Measurements from ENCODE around the gene PLTP.

PLTP gene

DNA sequence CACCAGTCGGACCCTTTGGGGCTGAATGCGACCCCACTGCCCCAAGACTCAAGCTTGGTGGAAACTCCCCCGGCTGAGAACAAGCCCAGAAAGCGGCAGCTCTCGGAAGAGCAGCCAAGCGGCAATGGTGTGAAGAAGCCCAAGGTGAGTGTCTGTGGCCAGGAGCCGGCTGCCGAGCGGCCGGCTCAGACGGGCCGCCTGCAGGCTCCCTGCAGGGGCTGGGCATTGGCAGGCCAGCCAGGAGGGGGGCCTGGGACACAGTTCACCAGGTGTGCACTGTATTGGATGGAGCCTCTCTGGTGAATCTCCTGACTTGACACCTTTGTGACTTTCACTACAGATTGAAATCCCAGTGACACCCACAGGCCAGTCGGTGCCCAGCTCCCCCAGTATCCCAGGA is 28.5 kb upstream of the PLTP start:
- TF ChIP-seq, protein P1, sequence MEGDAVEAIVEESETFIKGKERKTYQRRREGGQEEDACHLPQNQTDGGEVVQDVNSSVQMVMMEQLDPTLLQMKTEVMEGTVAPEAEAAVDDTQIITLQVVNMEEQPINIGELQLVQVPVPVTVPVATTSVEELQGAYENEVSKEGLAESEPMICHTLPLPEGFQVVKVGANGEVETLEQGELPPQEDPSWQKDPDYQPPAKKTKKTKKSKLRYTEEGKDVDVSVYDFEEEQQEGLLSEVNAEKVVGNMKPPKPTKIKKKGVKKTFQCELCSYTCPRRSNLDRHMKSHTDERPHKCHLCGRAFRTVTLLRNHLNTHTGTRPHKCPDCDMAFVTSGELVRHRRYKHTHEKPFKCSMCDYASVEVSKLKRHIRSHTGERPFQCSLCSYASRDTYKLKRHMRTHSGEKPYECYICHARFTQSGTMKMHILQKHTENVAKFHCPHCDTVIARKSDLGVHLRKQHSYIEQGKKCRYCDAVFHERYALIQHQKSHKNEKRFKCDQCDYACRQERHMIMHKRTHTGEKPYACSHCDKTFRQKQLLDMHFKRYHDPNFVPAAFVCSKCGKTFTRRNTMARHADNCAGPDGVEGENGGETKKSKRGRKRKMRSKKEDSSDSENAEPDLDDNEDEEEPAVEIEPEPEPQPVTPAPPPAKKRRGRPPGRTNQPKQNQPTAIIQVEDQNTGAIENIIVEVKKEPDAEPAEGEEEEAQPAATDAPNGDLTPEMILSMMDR (conservative IDR thresholded peaks at IDR 0.05; ENCODE audit: low read length) = no peak
- DNase-seq (ENCODE audit: low read depth) = no peak
- no peak overlapping the region for H3K4me3 ChIP-seq (ENCODE audit: low read length)

DNA sequence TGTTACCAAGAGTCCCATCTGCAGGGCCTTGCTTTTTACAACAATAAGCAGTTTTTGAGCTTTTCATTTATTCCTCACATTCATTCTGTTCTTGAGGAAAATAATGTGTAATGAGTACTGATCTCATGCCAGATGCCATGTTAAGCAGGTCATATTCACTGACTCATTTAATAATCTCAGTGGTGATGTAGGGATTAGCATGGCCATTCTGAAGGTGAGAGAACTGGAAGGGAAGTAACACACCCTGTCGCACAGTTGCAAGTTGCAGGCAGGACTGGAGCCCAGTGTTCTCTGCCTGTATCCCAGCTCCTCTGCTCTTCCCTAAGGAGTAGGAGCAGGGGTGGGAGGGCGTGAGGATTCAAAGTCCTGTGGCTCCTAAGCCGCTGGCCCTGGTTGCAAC is 28.1 kb upstream of the PLTP start:
- no peak for DNase-seq (ENCODE audit: low read depth)
- TF ChIP-seq, protein P1 (conservative IDR thresholded peaks at IDR 0.05; ENCODE audit: low read length) = no peak

DNA sequence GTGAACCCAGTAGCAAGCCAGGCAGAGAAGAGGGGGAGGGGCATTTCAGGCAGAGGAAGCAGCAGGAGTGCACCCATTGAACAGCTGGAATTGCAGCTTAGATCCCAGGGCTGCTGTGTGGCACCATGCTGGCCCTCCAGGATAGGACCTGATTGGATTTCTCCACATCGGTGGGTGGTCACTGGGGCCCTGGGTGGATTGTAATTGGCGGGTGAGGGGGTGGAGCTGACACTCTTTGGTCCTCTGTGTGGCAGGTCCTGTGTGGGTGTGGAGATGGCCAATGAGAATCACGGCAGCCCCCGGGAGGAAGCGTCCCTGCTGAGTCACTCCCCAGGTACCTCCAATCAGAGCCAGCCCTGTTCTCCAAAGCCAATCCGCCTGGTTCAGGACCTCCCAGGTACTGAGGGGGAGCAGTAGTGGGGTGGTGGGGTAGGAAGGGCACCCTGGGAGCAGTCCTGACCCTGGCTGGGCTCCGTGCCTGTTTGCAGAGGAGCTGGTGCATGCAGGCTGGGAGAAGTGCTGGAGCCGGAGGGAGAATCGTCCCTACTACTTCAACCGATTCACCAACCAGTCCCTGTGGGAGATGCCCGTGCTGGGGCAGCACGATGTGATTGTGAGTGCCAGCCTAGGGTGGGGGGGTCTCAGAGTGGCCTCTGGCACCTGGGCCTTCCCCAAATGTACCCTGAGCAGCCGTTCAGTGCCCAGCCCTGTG is 26.9 kb upstream of the PLTP start:
- no peak for DNase-seq (ENCODE audit: low read depth)
- H3K4me3 ChIP-seq (ENCODE audit: low read length) = no peak overlapping the region

More for the DNA sequence above, 28.1 kb upstream of the PLTP start:
- no peak overlapping the region for H3K4me3 ChIP-seq (ENCODE audit: low read length)

DNA sequence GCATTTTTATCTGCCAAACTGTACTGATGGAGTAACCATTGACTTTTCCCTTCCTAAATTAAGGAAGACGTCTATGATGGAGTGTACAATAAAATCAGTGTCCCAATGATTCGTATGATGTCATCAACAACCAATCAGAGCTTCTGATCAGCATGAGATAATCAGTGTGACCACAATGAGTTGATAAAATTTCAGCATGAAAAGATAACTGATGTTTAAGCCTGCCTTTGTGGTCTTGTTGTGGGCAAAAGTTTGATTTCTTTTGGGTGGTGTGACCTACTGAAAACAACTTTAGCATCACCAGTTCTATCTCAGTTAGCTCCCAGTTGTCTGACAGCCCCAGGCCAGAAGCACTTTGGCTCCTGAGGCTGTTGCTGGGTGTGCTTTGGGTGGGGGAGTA is 25.8 kb upstream of the PLTP start:
- TF ChIP-seq, protein P1 (conservative IDR thresholded peaks at IDR 0.05; ENCODE audit: low read length) = no peak
- DNase-seq (ENCODE audit: low read depth) = no peak

More for the DNA sequence above, 26.9 kb upstream of the PLTP start:
- TF ChIP-seq, protein P1 (conservative IDR thresholded peaks at IDR 0.05; ENCODE audit: low read length) = no peak

DNA sequence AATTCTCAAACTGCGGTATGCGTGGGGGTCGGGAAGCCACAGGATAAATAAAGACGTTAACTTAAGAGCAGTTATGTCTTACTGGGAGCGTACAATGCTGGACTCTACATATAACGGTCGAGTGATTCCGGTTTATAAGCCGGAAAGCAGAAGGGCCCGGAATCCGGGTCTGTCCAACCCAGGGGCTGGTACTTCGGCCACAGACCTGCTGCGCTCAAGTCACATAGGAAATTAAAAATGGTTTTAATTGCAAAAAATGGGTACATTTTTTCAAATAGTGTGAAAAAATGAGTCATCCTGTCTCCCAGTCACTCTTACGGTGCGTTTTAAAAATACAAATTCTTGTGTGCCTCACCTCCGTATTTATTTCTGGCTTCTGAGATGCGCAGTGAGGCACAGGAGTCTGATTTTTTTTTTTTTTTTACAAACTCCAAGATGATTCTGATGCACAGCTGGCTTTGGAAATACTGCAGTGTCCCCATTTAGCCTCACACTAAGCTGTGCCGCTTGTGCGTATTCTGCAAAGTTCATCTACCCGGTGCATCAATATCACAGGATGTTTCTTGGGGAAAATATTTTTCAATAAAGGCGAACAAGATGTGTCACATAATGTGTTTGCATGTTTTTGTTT is 23.6 kb upstream of the PLTP start:
- TF ChIP-seq, protein P1 (conservative IDR thresholded peaks at IDR 0.05; ENCODE audit: low read length) = no peak
- peak overlapping the region; percentile 87 for H3K4me3 ChIP-seq (ENCODE audit: low read length)
- peak; percentile 33 for DNase-seq (ENCODE audit: low read depth)

More for the DNA sequence above, 25.8 kb upstream of the PLTP start:
- H3K4me3 ChIP-seq (ENCODE audit: low read length) = no peak overlapping the region

DNA sequence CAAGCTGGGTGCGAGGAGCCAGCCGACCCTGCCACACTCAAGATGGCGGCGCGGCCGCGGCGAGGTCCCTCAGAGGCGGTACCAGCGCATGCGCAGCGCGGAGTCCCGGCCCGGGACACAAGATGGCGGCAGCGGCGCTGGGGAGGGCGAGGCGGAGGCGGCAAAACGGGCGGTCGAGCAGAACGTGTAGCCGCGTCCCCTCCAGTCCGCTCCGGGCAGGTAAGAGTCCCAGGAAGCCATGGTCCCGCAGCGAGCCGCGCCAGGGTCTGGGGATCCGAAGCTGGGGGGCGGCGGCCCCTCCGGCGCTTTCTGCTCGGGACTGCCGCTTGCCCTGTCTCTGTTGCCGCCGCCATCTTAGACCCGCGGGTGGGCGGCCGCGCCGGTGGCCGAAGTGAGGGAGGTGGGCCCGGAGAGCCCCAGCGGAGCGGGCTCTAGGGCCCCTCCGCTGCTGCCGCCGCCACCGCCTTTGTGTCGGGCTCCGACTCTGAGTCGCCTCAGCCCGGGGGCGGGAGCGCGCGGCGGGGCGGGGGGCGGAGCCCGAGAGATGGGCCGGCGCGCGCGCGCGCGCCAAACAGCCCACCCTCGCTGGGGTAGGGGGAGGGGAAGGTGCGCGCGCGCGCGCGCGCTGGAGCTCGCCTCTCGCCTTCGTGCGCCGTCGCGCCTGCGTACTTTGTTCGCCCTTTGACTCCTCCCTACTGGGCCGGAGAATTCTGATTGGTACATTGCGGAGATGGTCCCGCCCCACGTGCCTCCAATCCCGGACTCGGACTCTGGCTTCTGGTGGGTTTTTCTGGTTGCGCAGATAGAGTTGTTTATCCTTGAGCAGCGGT is 22.8 kb upstream of the PLTP start, which contains the start of gene PCIF1:
TSS of gene PCIF1 (plus strand) at position 98 of the 830 bp plus-strand sequence. CDS start 4,317 bp downstream, outside the sequence.
- H3K4me3 ChIP-seq (ENCODE audit: low read length) = peak within 1 kb of the TSS; percentile 100
- DNase-seq (ENCODE audit: low read depth) = peak; percentile 94
- TF ChIP-seq, protein P1 (conservative IDR thresholded peaks at IDR 0.05; ENCODE audit: low read length) = no peak

Measured in AG10803 (cell line).